Measurements from ENCODE around the gene TACR1. TPM values are rescaled to one million over a fixed set of nuclear protein-coding genes. Genes with fewer than 3 reads are reported as not detected.

Gene TACR1
- total RNA-seq, 1 experiment from 2014 or later, result not detected

DNA sequence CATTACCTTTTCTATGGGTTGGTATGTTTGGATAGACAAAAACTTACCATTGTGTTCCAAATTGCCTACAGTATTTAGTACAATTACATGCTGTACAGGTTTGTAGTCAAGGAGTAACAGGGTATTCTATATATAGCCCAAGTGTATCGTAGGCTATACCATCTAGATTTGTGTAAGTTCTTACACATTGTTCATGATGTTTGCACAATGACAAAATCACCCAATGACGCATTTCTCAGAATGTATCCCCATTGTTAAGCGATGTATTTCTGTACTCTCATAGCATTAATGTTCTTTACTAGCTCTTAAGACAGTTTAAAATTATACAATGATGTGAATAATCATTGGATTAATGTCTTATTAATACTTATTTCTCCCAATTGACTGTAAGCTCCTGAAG is 16.7 kb downstream of the TACR1 start:
- TF ChIP-seq EZH2 (IDR thresholded peaks at IDR 0.05; ENCODE audit: low read depth), result no peak
- no peak for TF ChIP-seq CTCF (conservative IDR thresholded peaks at IDR 0.05)
- BruUV-seq (replicated peaks), result no TSS peak
- H3K4me2 ChIP-seq, result no peak overlapping the region
- no peaks in the 10 kb centered on the region for H3K79me2 ChIP-seq (ENCODE audit: low read depth)
- H3F3A ChIP-seq (ENCODE audit: insufficient read depth, low read depth), result no peaks in the 10 kb centered on the region
- no peaks in the 10 kb centered on the region for H3K36me3 ChIP-seq (ENCODE audit: low read depth)
- H3K27me3 ChIP-seq (ENCODE audit: insufficient read depth, low read depth), result no peaks in the 10 kb centered on the region
- intact Hi-C loops (cut with micrococcal nuclease; ENCODE audit: unreplicated experiment), result no loop called here
- H3K4me1 ChIP-seq (replicated peaks; ENCODE audit: insufficient read depth), result no peaks in the 10 kb centered on the region
- ChIA-PET CTCF (no interaction called here), POLR2A (ENCODE audit: unreplicated experiment) (no interaction called here)
- H2AFZ ChIP-seq, result no peak overlapping the region
- no peak for DNase-seq
- no peaks in the 10 kb centered on the region for H3K9me3 ChIP-seq (ENCODE audit: insufficient read depth, low read depth)
- no peaks in the 10 kb centered on the region for H4K20me1 ChIP-seq (ENCODE audit: insufficient read depth)
- no peaks in the 10 kb centered on the region for H3K9me2 ChIP-seq (ENCODE audit: insufficient read depth)
- H3K4me3 ChIP-seq, result no peak overlapping the region
- no peak overlapping the region for H3K27ac ChIP-seq

DNA sequence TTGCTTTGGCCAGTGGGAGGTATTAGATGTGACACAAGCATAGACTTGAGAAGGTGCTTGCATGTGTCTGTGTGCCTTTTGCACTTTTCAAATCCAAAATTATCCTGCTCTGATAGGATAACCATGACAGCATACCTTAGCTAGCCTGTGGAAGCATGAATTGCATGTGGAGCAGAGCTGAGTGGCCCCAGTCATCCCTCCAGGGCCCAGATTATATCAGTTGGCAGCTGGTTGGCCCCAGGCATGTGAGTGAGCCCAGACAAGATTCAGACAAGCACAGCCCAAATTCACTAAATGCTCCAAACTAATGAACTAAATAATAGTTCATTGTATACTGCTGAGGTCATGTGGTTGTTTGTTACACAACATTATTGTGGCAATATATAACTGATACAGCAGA is 18.8 kb downstream of the TACR1 start:
- Histone ChIP-seq H3K4me3 (no peak overlapping the region), H3K36me3 (ENCODE audit: low read depth) (no peaks in the 10 kb centered on the region), H2AFZ (no peak overlapping the region), H3K9me2 (ENCODE audit: insufficient read depth) (no peaks in the 10 kb centered on the region), H3K79me2 (ENCODE audit: low read depth) (no peaks in the 10 kb centered on the region), H3K27ac (no peak overlapping the region), H3K4me2 (no peak overlapping the region), H3K9me3 (ENCODE audit: insufficient read depth, low read depth) (no peaks in the 10 kb centered on the region), H4K20me1 (ENCODE audit: insufficient read depth) (no peaks in the 10 kb centered on the region), H3K4me1 (replicated peaks; ENCODE audit: insufficient read depth) (no peaks in the 10 kb centered on the region), H3K27me3 (ENCODE audit: insufficient read depth, low read depth) (no peaks in the 10 kb centered on the region), H3F3A (ENCODE audit: insufficient read depth, low read depth) (no peaks in the 10 kb centered on the region)
- CTCF ChIA-PET, result no interaction called here
- no peak for DNase-seq
- POLR2A ChIA-PET (ENCODE audit: unreplicated experiment), result no interaction called here
- intact Hi-C loops (cut with micrococcal nuclease; ENCODE audit: unreplicated experiment), result no loop called here
- TF ChIP-seq CTCF (conservative IDR thresholded peaks at IDR 0.05), result no peak
- TF ChIP-seq EZH2 (IDR thresholded peaks at IDR 0.05; ENCODE audit: low read depth), result no peak
- no TSS peak for BruUV-seq (replicated peaks)

- Histone ChIP-seq H3K36me3 (ENCODE audit: low read depth) (no peaks in the 10 kb centered on the region), H3F3A (ENCODE audit: insufficient read depth, low read depth) (no peaks in the 10 kb centered on the region), H3K9me3 (ENCODE audit: insufficient read depth, low read depth) (no peaks in the 10 kb centered on the region), H3K27ac (no peak overlapping the region), H3K27me3 (ENCODE audit: insufficient read depth, low read depth) (no peaks in the 10 kb centered on the region), H2AFZ (no peak overlapping the region), H3K4me2 (no peak overlapping the region), H3K9me2 (ENCODE audit: insufficient read depth) (no peaks in the 10 kb centered on the region), H3K4me1 (replicated peaks; ENCODE audit: insufficient read depth) (no peaks in the 10 kb centered on the region), H4K20me1 (ENCODE audit: insufficient read depth) (no peaks in the 10 kb centered on the region), H3K79me2 (ENCODE audit: low read depth) (no peaks in the 10 kb centered on the region), H3K4me3 (no peak overlapping the region)
- no peak for TF ChIP-seq CTCF (conservative IDR thresholded peaks at IDR 0.05)
- no peak for TF ChIP-seq EZH2 (IDR thresholded peaks at IDR 0.05; ENCODE audit: low read depth)
- no TSS peak for BruUV-seq (replicated peaks)
- CTCF ChIA-PET, result no interaction called here
- intact Hi-C loops (cut with micrococcal nuclease; ENCODE audit: unreplicated experiment), result no loop called here
- POLR2A ChIA-PET (ENCODE audit: unreplicated experiment), result no interaction called here
- no peak for DNase-seq
Measured at GRCh38 chr2:75177427-75177826, 21.9 kb downstream of the TACR1 start.
